Neutrophil (primary cell): ENCODE data around the gene CPNE4.

ENCODE experiments used
- H3K27ac ChIP-seq: fragments of 200-600 bp; sonication (generic); 2 replicates; pipeline ENCODE4 v1.5.1; 2016; ENCODE audit warnings: mild to moderate bottlenecking, moderate library complexity
- H3K27me3 ChIP-seq: fragments of 200-600 bp; sonication (generic); 2 replicates; pipeline ENCODE4 v1.6.0; 2016; ENCODE audit warnings: mild to moderate bottlenecking
- H3K36me3 ChIP-seq: fragments of 200-600 bp; sonication (generic); 2 replicates; pipeline ENCODE4 v1.5.1; 2017
- H3K4me1 ChIP-seq, 2 experiments: fragments of 200-600 bp in 1 of 2; sonication (generic) in 1 of 2; 1 replicate in 1 of 2; 2 replicates in 1 of 2; pipeline versions ENCODE4 v1.5.1 to v1.6.1; 2013 to 2016; ENCODE audit warnings: low read depth in 1 of 2, low read length in 1 of 2, mild to moderate bottlenecking in 1 of 2, moderate library complexity in 1 of 2; ENCODE audit not compliant: control insufficient read depth in 1 of 2, insufficient read depth in 1 of 2
- H3K4me3 ChIP-seq, 2 experiments: fragments of 200-600 bp in 1 of 2; sonication (generic) in 1 of 2; 1 replicate in 1 of 2; 2 replicates in 1 of 2; pipeline ENCODE4 v1.5.1; 2013 to 2016; ENCODE audit warnings: low read depth in 1 of 2, low read length in 1 of 2, mild to moderate bottlenecking in 1 of 2, moderate library complexity in 1 of 2
- H3K9me3 ChIP-seq: fragments of 200-600 bp; sonication (generic); 2 replicates; pipeline ENCODE4 v1.5.1; 2016
- TF ChIP-seq, protein P1 (sequence below): fragments of 200-600 bp; sonication (generic); IDR thresholded peaks from 2 replicates; pipeline ENCODE4 v1.5.1; 2016; ENCODE audit warnings: antibody characterized with exemption

Gene CPNE4

DNA sequence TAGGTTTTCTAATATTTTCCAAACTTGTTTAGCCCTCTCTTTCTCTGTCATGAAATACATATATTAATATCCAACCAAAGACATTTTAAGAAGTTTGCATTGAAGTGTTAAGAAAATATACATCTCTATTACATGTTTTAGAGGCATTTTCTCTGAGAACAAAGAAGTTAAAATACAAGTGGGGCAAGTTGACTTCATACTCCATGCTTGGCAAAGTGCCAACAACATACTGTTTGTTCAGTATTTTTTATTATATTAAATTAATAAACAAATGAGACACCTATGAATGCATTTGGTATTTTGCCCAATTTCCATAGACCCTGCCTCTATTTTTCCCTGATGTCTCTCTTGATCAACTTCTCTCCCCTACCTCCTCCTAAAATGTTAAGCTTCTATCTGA is 299.3 kb downstream of the CPNE4 start:
- peaks cover 4% of the 10 kb centered on the region for H3K27me3 ChIP-seq
- H3K4me3 ChIP-seq, result no peak overlapping the region
- H3K9me3 ChIP-seq, result no peaks in the 10 kb centered on the region
- TF ChIP-seq, protein P1, sequence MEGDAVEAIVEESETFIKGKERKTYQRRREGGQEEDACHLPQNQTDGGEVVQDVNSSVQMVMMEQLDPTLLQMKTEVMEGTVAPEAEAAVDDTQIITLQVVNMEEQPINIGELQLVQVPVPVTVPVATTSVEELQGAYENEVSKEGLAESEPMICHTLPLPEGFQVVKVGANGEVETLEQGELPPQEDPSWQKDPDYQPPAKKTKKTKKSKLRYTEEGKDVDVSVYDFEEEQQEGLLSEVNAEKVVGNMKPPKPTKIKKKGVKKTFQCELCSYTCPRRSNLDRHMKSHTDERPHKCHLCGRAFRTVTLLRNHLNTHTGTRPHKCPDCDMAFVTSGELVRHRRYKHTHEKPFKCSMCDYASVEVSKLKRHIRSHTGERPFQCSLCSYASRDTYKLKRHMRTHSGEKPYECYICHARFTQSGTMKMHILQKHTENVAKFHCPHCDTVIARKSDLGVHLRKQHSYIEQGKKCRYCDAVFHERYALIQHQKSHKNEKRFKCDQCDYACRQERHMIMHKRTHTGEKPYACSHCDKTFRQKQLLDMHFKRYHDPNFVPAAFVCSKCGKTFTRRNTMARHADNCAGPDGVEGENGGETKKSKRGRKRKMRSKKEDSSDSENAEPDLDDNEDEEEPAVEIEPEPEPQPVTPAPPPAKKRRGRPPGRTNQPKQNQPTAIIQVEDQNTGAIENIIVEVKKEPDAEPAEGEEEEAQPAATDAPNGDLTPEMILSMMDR, result no peak
- H3K27ac ChIP-seq, result no peak overlapping the region
- H3K4me1 ChIP-seq, result no peaks in the 10 kb centered on the region
- no peaks in the 10 kb centered on the region for H3K36me3 ChIP-seq

DNA sequence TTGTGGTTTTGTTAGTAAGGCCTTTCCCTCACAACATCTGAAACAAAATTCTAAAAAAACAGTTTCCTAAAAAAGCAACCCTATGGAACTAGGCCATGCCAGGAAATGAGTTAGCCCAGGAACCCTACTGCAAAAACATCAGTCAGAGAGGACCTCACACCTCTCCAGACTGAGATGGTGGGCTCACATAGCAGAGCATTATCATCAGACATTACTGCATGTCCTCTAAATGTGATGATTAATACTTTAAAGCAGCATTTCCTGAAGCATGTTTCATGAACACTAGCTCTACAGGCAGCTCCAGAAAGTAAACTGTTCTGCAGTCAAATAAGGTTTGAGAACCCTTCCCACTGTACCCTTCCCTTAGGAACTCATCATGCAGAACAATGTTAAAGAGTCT is 299.7 kb downstream of the CPNE4 start:
- TF ChIP-seq, protein P1, result no peak
- peaks cover 4% of the 10 kb centered on the region for H3K27me3 ChIP-seq
- H3K36me3 ChIP-seq, result no peaks in the 10 kb centered on the region
- H3K4me1 ChIP-seq, result no peaks in the 10 kb centered on the region
- H3K9me3 ChIP-seq, result no peaks in the 10 kb centered on the region
- no peak overlapping the region for H3K4me3 ChIP-seq
- H3K27ac ChIP-seq, result no peak overlapping the region

DNA sequence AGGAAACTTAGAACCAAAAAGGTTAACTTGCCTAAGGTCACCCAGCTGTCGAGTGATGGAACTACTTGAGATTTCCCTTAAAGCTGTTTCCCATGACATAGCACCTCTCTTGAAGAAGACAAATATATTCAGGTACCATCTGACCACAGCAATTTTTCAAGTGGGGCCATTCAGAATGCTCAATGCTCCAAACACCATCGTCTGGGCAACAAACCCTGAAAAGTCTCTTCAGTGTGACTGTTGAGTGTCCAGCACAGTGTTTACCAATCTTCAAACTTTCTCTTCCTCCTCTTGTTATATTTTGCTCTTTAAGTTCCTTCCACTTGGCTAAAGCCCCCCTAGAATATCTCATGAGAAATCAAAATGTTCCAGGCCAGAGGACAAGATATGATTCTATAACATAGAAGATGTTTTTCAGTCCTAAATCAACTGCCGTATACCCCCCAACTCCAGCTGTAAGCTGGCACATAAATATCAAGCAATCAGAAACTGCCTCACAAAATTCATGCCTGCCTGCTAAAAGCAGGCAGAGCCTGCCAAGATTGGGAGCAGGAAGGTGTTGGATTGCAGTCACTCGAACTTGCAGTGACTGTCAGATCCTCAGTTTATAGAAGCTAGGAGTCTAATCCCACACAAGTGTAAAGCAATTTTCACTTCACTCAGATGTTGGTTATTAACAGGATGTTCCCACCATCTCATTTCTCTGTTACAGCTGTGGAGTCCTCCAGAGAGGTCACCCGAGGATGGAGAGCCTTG is 301.6 kb downstream of the CPNE4 start:
- Histone ChIP-seq H3K27ac (no peak overlapping the region), H3K4me3 (no peak overlapping the region), H3K27me3 (peaks cover 4% of the 10 kb centered on the region), H3K9me3 (no peaks in the 10 kb centered on the region), H3K4me1 (peaks cover 0 to 11% of the 10 kb centered on the region in 2 experiments), H3K36me3 (no peaks in the 10 kb centered on the region)
- TF ChIP-seq, protein P1, result no peak

DNA sequence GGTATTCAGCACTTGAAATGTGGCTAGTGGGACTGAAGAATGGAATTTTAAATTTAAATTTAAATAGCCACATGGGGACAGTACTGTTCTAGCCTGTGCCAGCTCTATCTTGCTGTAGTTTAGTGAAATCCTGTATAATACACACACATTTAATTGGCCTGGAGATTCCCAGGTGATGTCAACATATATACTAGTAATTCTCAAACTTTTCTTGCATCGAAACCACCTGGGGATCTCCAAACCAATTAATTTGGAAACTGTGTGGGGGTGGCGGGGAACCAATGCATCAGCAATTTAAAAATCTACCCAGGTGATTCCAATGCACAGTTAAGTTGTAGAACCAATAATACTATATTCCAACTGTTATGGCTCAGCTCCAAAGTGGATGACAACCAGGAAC is 303.1 kb downstream of the CPNE4 start:
- no peaks in the 10 kb centered on the region for H3K36me3 ChIP-seq
- H3K4me3 ChIP-seq, result no peak overlapping the region
- TF ChIP-seq, protein P1, result no peak
- H3K4me1 ChIP-seq, result peaks cover 0 to 11% of the 10 kb centered on the region in 2 experiments
- no peak overlapping the region for H3K27ac ChIP-seq
- H3K9me3 ChIP-seq, result no peaks in the 10 kb centered on the region
- peaks cover 4% of the 10 kb centered on the region for H3K27me3 ChIP-seq

DNA sequence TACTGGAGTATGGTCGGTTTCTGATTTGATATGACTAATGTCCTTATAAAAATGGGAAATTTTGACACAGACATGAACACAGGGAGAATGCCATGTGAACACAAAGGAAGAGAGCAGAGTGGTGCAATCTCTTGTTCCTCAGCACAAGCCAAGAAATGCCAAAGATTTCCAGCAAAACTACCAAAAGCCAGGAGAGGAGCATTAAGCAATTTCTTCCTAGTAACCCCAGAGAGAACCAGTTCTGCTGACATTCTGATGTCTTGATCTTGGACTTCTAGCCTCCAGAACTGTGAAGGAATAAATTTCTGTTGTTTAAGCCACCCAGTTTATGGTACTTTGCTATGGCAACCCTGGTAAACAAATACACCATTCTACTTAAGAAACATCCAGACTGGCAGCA is 304.2 kb downstream of the CPNE4 start:
- peaks cover 11% of the 10 kb centered on the region for H3K27me3 ChIP-seq

More for the DNA sequence above, 304.2 kb downstream of the CPNE4 start:
- H3K4me3 ChIP-seq, result no peak overlapping the region
- H3K9me3 ChIP-seq, result no peaks in the 10 kb centered on the region
- TF ChIP-seq, protein P1, result no peak
- H3K4me1 ChIP-seq, result peaks cover 0 to 11% of the 10 kb centered on the region in 2 experiments
- no peaks in the 10 kb centered on the region for H3K36me3 ChIP-seq
- no peak overlapping the region for H3K27ac ChIP-seq
